IgD-negative memory B cell (primary cell): Measurements from ENCODE around the gene ZFR2. TPM values are rescaled to one million over a fixed set of nuclear protein-coding genes. Genes with fewer than 3 reads are reported as not detected.

Experiments used
- H3K27ac Mint-ChIP-seq, 3 donors: one replicate each; pipeline ENCODE4 v1.8.0; 2020 to 2022; ENCODE audit warnings: mild to moderate bottlenecking in 3 of 3, mixed read lengths in 3 of 3, moderate library complexity in 1 of 3
- H3K27me3 Mint-ChIP-seq: one replicate; pipeline ENCODE4 v1.8.0; 2021; ENCODE audit warnings: mixed read lengths
- H3K36me3 Mint-ChIP-seq: one replicate; pipeline ENCODE4 v1.8.0; 2020; ENCODE audit warnings: mild to moderate bottlenecking, mixed read lengths
- H3K4me1 Mint-ChIP-seq, 3 donors: one replicate each; pipeline ENCODE4 v1.8.0; 2020 to 2022; ENCODE audit warnings: mixed read lengths in 3 of 3, mild to moderate bottlenecking in 1 of 3
- H3K4me3 Mint-ChIP-seq, 4 donors: one replicate each; pipeline ENCODE4 v1.8.0; 2020 to 2022; ENCODE audit warnings: mild to moderate bottlenecking in 4 of 4, mixed read lengths in 4 of 4, moderate library complexity in 3 of 4
- H3K9me3 Mint-ChIP-seq, 3 donors: one replicate each; pipeline ENCODE4 v1.8.0; 2020 to 2021; ENCODE audit warnings: mixed read lengths in 3 of 3, mild to moderate bottlenecking in 1 of 3
- polyA plus RNA-seq: library from polyadenylated mRNA; unstranded; fragments of 300-500 nt; fragmentation: Illumina TruSeq; gene quantifications from one replicate; pipeline ENCODE4 v1.2.3, GENCODE V29; 2021

ZFR2 gene
- polyA plus RNA-seq, 1 donor from 2014 or later = 0.38 TPM

DNA sequence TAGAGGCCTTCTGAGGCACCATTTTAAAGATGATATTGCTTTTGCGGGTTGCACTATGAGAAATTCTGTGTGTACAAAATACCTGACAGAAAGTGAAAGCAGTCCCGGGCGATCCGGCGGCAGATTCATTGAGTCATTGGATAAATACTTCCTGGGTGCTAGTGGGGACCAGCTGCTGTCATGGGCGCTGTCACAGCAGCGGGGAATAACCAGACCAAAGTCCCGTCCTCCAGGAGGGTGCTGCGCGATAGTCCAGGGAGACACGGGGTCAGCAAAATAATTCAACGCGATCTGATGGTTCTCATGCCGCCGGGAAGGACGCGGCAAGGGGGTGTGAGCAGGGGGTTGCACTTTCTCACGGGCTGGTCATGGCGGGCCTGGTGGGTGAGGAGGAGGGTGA, 13.5 kb downstream of the ZFR2 start:
- Mint-ChIP-seq H3K27me3 (no peaks in the 10 kb centered on the region), H3K4me1 (peaks cover 4 to 17% (median 16%) of the 10 kb centered on the region in 3 donors), H3K27ac (no peak overlapping the region), H3K36me3 (no peaks in the 10 kb centered on the region), H3K9me3 (peaks cover 0 to 4% (median 2%) of the 10 kb centered on the region in 3 donors), H3K4me3 (no peak overlapping the region)

DNA sequence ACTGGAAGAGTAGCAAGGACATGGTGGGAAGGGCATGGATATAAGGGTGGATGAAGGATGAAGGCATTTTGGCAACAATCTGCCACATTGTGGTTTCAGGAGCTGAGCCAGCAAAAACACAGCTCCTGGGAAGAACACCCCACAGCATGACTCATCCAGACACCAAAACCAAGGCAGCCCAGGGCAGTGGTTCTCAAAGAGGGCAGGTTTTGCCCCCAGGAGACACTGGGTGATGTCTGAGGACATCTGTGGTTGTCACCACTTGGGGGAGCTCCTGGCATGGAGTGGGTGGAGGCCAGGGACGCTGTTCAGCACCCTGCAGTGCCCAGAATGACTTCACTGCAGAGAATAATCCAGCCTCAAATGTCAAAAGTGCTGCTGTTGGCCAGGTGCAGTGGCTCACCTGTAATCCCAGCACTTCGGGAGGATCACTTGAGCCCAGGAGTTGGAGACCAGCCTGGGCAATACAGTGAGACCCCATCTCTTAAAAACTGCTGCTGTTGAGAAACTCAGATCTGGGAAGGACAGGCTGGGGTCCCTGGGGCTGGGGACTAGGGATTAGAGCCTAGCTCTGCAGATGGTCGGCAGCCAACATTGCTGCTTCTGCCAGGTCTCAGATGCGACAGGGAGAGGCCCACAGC, 16.1 kb downstream of the ZFR2 start:
- Mint-ChIP-seq H3K27ac (peak overlapping the region in 1 of 3 donors; percentile 66), H3K4me3 (no peak overlapping the region), H3K27me3 (no peaks in the 10 kb centered on the region), H3K4me1 (peaks cover 2 to 12% (median 8%) of the 10 kb centered on the region in 3 donors), H3K36me3 (no peaks in the 10 kb centered on the region), H3K9me3 (peaks cover 0 to 4% (median 2%) of the 10 kb centered on the region in 3 donors)

DNA sequence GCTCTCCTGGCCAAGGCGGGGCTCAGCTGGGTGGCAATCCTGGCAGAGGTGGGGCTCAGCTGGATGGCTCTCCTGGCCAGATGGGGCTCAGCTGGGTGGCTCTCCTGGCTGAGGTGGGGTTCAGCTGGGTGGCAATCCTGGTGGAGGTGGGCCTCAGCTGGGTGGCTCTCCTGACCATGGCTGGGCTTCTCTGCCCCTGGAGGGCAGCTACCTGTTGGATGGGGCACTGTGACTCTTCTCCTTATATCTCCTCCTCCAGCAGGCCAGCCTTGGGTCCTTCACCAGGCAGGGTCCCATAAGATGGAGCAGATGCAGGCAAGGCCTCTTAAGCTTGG, 16.7 kb downstream of the ZFR2 start:
- Mint-ChIP-seq H3K9me3 (peaks cover 0 to 4% (median 2%) of the 10 kb centered on the region in 3 donors), H3K27ac (no peak overlapping the region), H3K27me3 (no peaks in the 10 kb centered on the region), H3K4me1 (peaks cover 0 to 10% (median 7%) of the 10 kb centered on the region in 3 donors), H3K36me3 (no peaks in the 10 kb centered on the region), H3K4me3 (no peak overlapping the region)

DNA sequence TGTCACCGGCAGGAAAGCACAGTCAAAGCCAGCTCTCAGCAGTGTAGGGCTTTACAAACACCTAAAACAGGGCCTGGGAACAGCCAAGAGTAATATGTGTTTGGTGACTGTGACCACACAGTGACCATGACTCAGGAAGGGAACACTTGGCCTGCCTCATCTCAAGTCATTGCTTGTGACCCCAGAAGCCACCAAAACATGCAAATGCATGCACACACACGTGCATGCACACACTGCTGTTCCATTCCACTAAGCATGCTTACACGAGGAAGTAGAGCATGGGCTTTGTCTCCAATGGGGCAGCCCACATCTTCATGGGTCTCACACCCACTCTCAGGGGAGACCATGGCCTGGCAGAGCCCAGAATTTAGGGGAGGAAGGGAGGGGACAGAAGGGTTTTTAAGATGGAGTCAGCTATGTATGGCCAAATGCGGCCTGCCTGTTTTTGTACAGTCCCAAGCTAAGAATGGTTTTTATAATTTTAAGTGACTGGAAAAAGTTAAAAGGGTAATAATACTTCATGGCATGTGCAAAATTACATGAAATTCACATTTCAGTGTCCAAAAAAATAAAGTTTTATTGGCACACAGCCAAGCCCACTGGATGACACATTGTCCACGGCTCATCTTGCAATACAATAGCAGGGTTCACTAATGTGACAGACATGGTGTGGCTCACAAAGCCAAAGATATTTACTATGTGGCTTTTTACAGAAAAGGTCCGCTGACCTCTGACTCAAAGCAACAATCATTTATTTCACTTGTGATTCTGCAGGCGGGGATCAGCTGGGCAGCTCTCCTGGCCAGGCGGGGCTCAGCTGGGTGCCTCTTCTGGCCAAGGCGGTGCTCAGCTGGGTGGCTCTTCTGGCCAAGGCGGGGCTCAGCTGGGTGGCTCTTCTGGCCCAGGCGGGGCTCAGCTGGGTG, 17.3 kb downstream of the ZFR2 start:
- peak overlapping the region in 2 of 4 donors; percentile 27 to 34 for H3K4me3 Mint-ChIP-seq
- H3K27me3 Mint-ChIP-seq = no peaks in the 10 kb centered on the region
- H3K27ac Mint-ChIP-seq = no peak overlapping the region
- peaks cover 0 to 10% (median 7%) of the 10 kb centered on the region in 3 donors for H3K4me1 Mint-ChIP-seq
- H3K9me3 Mint-ChIP-seq = peaks cover 0 to 4% (median 2%) of the 10 kb centered on the region in 3 donors
- H3K36me3 Mint-ChIP-seq = no peaks in the 10 kb centered on the region

- Mint-ChIP-seq H3K27ac (no peak overlapping the region), H3K36me3 (no peaks in the 10 kb centered on the region), H3K9me3 (peaks cover 0 to 4% (median 2%) of the 10 kb centered on the region in 3 donors), H3K4me1 (peaks cover 0 to 10% (median 7%) of the 10 kb centered on the region in 3 donors), H3K4me3 (no peak overlapping the region), H3K27me3 (no peaks in the 10 kb centered on the region)
Measured at GRCh38 chr19:3850320-3850972, 18.4 kb downstream of the ZFR2 start.

DNA sequence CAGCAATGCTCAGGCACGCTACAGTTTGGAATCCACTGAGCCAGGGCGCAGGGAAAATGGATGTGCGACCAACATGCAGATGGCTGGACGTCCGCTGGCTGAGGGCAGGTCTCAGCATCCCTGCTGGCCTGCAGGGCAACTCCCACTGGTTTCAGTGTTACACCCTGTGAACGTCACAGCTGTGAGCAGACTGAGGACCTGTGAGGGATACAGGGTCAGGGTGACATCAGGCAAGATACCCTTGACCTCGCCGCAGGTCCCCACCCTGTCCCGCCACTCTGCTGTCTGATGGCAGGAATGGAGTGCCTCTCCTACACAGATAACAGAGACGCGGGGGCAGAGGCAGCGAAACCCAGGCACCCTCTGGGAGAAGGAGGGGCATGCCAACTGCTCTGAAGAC, 19.1 kb downstream of the ZFR2 start:
- no peaks in the 10 kb centered on the region for H3K27me3 Mint-ChIP-seq
- no peak overlapping the region for H3K4me3 Mint-ChIP-seq
- H3K4me1 Mint-ChIP-seq = peaks cover 0 to 10% (median 7%) of the 10 kb centered on the region in 3 donors
- no peaks in the 10 kb centered on the region for H3K36me3 Mint-ChIP-seq
- H3K9me3 Mint-ChIP-seq = peaks cover 0 to 4% (median 2%) of the 10 kb centered on the region in 3 donors
- peak overlapping the region in 1 of 3 donors; percentile 31 for H3K27ac Mint-ChIP-seq

GRCh38 chr19:3849092-3849491, 19.7 kb downstream of the ZFR2 start:
- Mint-ChIP-seq H3K4me1 (peaks cover 0 to 8% (median 5%) of the 10 kb centered on the region in 3 donors), H3K9me3 (peaks cover 0 to 4% (median 2%) of the 10 kb centered on the region in 3 donors), H3K27me3 (no peaks in the 10 kb centered on the region), H3K36me3 (no peaks in the 10 kb centered on the region), H3K4me3 (no peak overlapping the region), H3K27ac (no peak overlapping the region)

GRCh38 chr19:3844596-3844995, 24.2 kb downstream of the ZFR2 start:
- Mint-ChIP-seq H3K4me1 (no peaks in the 10 kb centered on the region), H3K36me3 (no peaks in the 10 kb centered on the region), H3K27me3 (peaks cover 2% of the 10 kb centered on the region), H3K27ac (peak overlapping the region in 1 of 3 donors; percentile 23), H3K4me3 (no peak overlapping the region), H3K9me3 (no peaks in the 10 kb centered on the region)

GRCh38 chr19:3842948-3843347, 25.9 kb downstream of the ZFR2 start:
- Mint-ChIP-seq H3K36me3 (no peaks in the 10 kb centered on the region), H3K9me3 (peaks cover 0 to under 1% (median 0%) of the 10 kb centered on the region in 3 donors), H3K4me1 (no peaks in the 10 kb centered on the region), H3K27me3 (peaks cover 2% of the 10 kb centered on the region), H3K27ac (no peak overlapping the region), H3K4me3 (no peak overlapping the region)

GRCh38 chr19:3840804-3841203, 28.0 kb downstream of the ZFR2 start:
- H3K36me3 Mint-ChIP-seq = no peaks in the 10 kb centered on the region
- H3K9me3 Mint-ChIP-seq = peaks cover 0 to 4% (median 2%) of the 10 kb centered on the region in 3 donors
- H3K4me1 Mint-ChIP-seq = no peaks in the 10 kb centered on the region
- H3K27me3 Mint-ChIP-seq = peaks cover 2% of the 10 kb centered on the region
- no peak overlapping the region for H3K4me3 Mint-ChIP-seq
- no peak overlapping the region for H3K27ac Mint-ChIP-seq

GRCh38 chr19:3839941-3840340, 28.9 kb downstream of the ZFR2 start:
- no peak overlapping the region for H3K4me3 Mint-ChIP-seq
- no peaks in the 10 kb centered on the region for H3K36me3 Mint-ChIP-seq
- no peaks in the 10 kb centered on the region for H3K4me1 Mint-ChIP-seq
- H3K27me3 Mint-ChIP-seq = peaks cover 2% of the 10 kb centered on the region
- no peak overlapping the region for H3K27ac Mint-ChIP-seq
- H3K9me3 Mint-ChIP-seq = peaks cover 0 to 4% (median 2%) of the 10 kb centered on the region in 3 donors

- Mint-ChIP-seq H3K27ac (no peak overlapping the region), H3K4me1 (no peaks in the 10 kb centered on the region), H3K36me3 (no peaks in the 10 kb centered on the region), H3K27me3 (peaks cover 2% of the 10 kb centered on the region), H3K9me3 (peaks cover 0 to 4% (median 2%) of the 10 kb centered on the region in 3 donors), H3K4me3 (no peak overlapping the region)
Measured at GRCh38 chr19:3838661-3839060, 30.2 kb downstream of the ZFR2 start.

DNA sequence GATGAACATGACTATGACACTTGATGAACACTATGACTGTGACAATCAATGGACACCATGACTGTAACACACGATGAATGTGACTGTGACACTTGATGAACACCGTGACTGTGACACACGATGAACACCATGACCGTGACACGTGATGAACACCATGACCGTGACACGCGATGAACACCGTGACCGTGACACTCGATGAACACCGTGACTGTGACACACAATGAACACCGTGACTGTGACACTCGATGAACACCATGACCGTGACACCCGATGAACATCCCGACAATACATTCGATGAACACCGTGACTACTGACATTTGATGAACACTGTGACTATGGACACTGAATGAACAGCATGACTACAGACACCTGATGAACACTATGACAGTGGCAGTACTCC, 30.9 kb downstream of the ZFR2 start:
- Mint-ChIP-seq H3K27me3 (peaks cover 2% of the 10 kb centered on the region), H3K4me1 (no peaks in the 10 kb centered on the region), H3K4me3 (no peak overlapping the region), H3K9me3 (peaks cover 0 to 4% (median 2%) of the 10 kb centered on the region in 3 donors), H3K36me3 (no peaks in the 10 kb centered on the region), H3K27ac (no peak overlapping the region)

- no peaks in the 10 kb centered on the region for H3K4me1 Mint-ChIP-seq
- H3K36me3 Mint-ChIP-seq = no peaks in the 10 kb centered on the region
- H3K4me3 Mint-ChIP-seq = no peak overlapping the region
- H3K27me3 Mint-ChIP-seq = peaks cover 2% of the 10 kb centered on the region
- H3K9me3 Mint-ChIP-seq = peaks cover 0 to 4% (median 2%) of the 10 kb centered on the region in 3 donors
- no peak overlapping the region for H3K27ac Mint-ChIP-seq
Measured at GRCh38 chr19:3837332-3837731, 31.5 kb downstream of the ZFR2 start.

DNA sequence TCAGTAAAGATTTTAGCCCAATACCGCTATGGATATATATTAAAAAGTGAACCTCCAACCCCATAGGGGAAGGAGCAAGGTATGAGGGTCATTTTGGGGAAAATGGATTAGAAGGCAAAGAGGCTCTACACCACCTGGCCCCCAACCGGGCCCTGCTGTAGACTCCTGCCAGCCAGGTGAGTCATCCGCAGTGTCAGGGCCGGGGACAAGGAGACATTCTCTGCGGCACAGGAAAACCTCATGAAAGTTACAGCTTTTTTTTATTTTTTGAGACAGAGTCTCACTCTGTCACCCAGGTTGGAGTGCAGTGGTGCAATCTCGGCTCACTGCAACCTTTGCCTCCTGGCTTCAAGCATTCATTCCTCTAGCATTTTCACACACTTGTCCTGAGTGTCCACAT, 32.0 kb downstream of the ZFR2 start:
- Mint-ChIP-seq H3K4me3 (no peak overlapping the region), H3K9me3 (peaks cover 0 to 4% (median 2%) of the 10 kb centered on the region in 3 donors), H3K27me3 (peaks cover 3% of the 10 kb centered on the region), H3K27ac (no peak overlapping the region), H3K4me1 (no peaks in the 10 kb centered on the region), H3K36me3 (no peaks in the 10 kb centered on the region)
